Measurements from ENCODE around the gene ARMH1. TPM values are rescaled to one million over a fixed set of nuclear protein-coding genes. Genes with fewer than 3 reads are reported as not detected.
"Not testable (repeated sequence)": the region's sequence is repeated elsewhere in the genome, so short reads cannot be mapped to it uniquely, and the experiment has no call there.

The ARMH1 gene
- total RNA-seq, 2 experiments from 2014 or later, result 79.9 to 84.0 TPM

GRCh38 chr1:44662683-44663030, 11.9 kb upstream of the ARMH1 start:
- no peak for DNase-seq
- no peaks in the 10 kb centered on the region for H3K9me3 Mint-ChIP-seq
- Histone ChIP-seq H3K36me3 (ENCODE audit: insufficient read depth, low read length) (no peaks in the 10 kb centered on the region), H3K4me3 (ENCODE audit: low read length) (no peak overlapping the region), H3K27me3 (ENCODE audit: control insufficient read depth in 1 of 2, insufficient read depth in 2 of 2, low read length in 2 of 2) (no peaks in the 10 kb centered on the region), H3K9me3 (ENCODE audit: control insufficient read depth in 1 of 2, insufficient read depth in 1 of 2, low read length in 2 of 2) (no peaks in the 10 kb centered on the region), H3K27ac (ENCODE audit: low read depth in 1 of 2, low read length in 2 of 2) (no peak overlapping the region), H3K4me1 (ENCODE audit: insufficient read depth, low read length) (peaks cover 16% of the 10 kb centered on the region)
- no peaks in the 10 kb centered on the region for H3K36me3 Mint-ChIP-seq (ENCODE audit: low read depth)
- POLR2A ChIA-PET, result interaction anchor here (1.2 kb wide), 1 partner anchor 34 kb away, joined by 3 read pairs; no protein-coding TSS in a partner anchor
- no peak overlapping the region for H3K4me3 Mint-ChIP-seq
- H3K27me3 Mint-ChIP-seq, result no peaks in the 10 kb centered on the region
- H3K4me1 Mint-ChIP-seq (ENCODE audit: low read depth), result peaks cover 15% of the 10 kb centered on the region
- CTCF ChIA-PET, result interaction anchor here (0.9 kb wide), 1 partner anchor 10 kb away, joined by 3 read pairs; no protein-coding TSS in a partner anchor
- ATAC-seq (ENCODE audit: poor library complexity), result no peak
- TF ChIP-seq CTCF (IDR thresholded peaks at IDR 0.05), result no peak
- intact Hi-C loops (cut with DNase I, micrococcal nuclease), result no loop called here
- no peak overlapping the region for H3K27ac Mint-ChIP-seq

- intact Hi-C loops (cut with DNase I, micrococcal nuclease), result no loop called here
- Histone ChIP-seq H3K27ac (ENCODE audit: low read depth in 1 of 2, low read length in 2 of 2) (no peak overlapping the region), H3K36me3 (ENCODE audit: insufficient read depth, low read length) (no peaks in the 10 kb centered on the region), H3K4me1 (ENCODE audit: insufficient read depth, low read length) (peaks cover 16% of the 10 kb centered on the region), H3K9me3 (ENCODE audit: control insufficient read depth in 1 of 2, insufficient read depth in 1 of 2, low read length in 2 of 2) (no peaks in the 10 kb centered on the region), H3K27me3 (ENCODE audit: control insufficient read depth in 1 of 2, insufficient read depth in 2 of 2, low read length in 2 of 2) (no peaks in the 10 kb centered on the region), H3K4me3 (ENCODE audit: low read length) (no peak overlapping the region)
- ChIA-PET POLR2A (interaction anchor here (1.8 to 2.3 kb wide), 2 partner anchors 11 to 32 kb away, joined by 5 to 8 read pairs; partner anchors contain the start of genes ARMH1 and TMEM53), CTCF (interaction anchor here (0.7 to 0.9 kb wide), 2 partner anchors 11 to 327 kb away, joined by 3 read pairs; no protein-coding TSS in a partner anchor)
- Mint-ChIP-seq H3K27me3 (no peaks in the 10 kb centered on the region), H3K27ac (no peak overlapping the region), H3K4me3 (no peak overlapping the region), H3K36me3 (ENCODE audit: low read depth) (no peaks in the 10 kb centered on the region), H3K9me3 (no peaks in the 10 kb centered on the region), H3K4me1 (ENCODE audit: low read depth) (peaks cover 15% of the 10 kb centered on the region)
- DNase-seq (no peak), ATAC-seq (ENCODE audit: poor library complexity) (no peak)
- no peak for TF ChIP-seq CTCF (IDR thresholded peaks at IDR 0.05)
Observed at GRCh38 chr1:44663417-44663816, 11.1 kb upstream of the ARMH1 start.

GRCh38 chr1:44664730-44665370, 9.7 kb upstream of the ARMH1 start:
- peak overlapping the region; percentile 55 for H3K27ac Mint-ChIP-seq
- DNase-seq (peak in 3 of 14 experiments; percentile 24 to 32 (median 30)), ATAC-seq (ENCODE audit: poor library complexity) (peak; percentile 65)
- no peak overlapping the region for H3K4me3 ChIP-seq (ENCODE audit: low read length)
- H3K36me3 Mint-ChIP-seq (ENCODE audit: low read depth), result no peaks in the 10 kb centered on the region
- peaks cover 16% of the 10 kb centered on the region for H3K4me1 ChIP-seq (ENCODE audit: insufficient read depth, low read length)
- no peaks in the 10 kb centered on the region for H3K9me3 ChIP-seq (ENCODE audit: control insufficient read depth in 1 of 2, insufficient read depth in 1 of 2, low read length in 2 of 2)
- H3K27me3 ChIP-seq (ENCODE audit: control insufficient read depth in 1 of 2, insufficient read depth in 2 of 2, low read length in 2 of 2), result no peaks in the 10 kb centered on the region
- ChIA-PET POLR2A (interaction anchor here (1.8 to 2.3 kb wide), 2 partner anchors 9 to 33 kb away, joined by 5 to 8 read pairs; partner anchors contain the start of genes ARMH1 and TMEM53), CTCF (no interaction called here)
- no peak for TF ChIP-seq CTCF (IDR thresholded peaks at IDR 0.05)
- H3K4me1 Mint-ChIP-seq (ENCODE audit: low read depth), result peaks cover 15% of the 10 kb centered on the region
- H3K27ac ChIP-seq (ENCODE audit: low read depth in 1 of 2, low read length in 2 of 2), result no peak overlapping the region
- H3K4me3 Mint-ChIP-seq, result peak overlapping the region; percentile 5
- H3K27me3 Mint-ChIP-seq, result no peaks in the 10 kb centered on the region
- no peaks in the 10 kb centered on the region for H3K9me3 Mint-ChIP-seq
- no peaks in the 10 kb centered on the region for H3K36me3 ChIP-seq (ENCODE audit: insufficient read depth, low read length)
- intact Hi-C loops (cut with DNase I, micrococcal nuclease), result no loop called here

- H3K9me3 ChIP-seq (ENCODE audit: control insufficient read depth in 1 of 2, insufficient read depth in 1 of 2, low read length in 2 of 2); DNase-seq; H3K36me3 ChIP-seq (ENCODE audit: insufficient read depth, low read length); H3K27me3 Mint-ChIP-seq; H3K9me3 Mint-ChIP-seq; ATAC-seq (ENCODE audit: poor library complexity); H3K36me3 Mint-ChIP-seq (ENCODE audit: low read depth); POLR2A ChIA-PET; H3K27ac ChIP-seq (ENCODE audit: low read depth in 1 of 2, low read length in 2 of 2); H3K4me3 Mint-ChIP-seq; intact Hi-C loops (cut with DNase I, micrococcal nuclease); H3K27me3 ChIP-seq (ENCODE audit: control insufficient read depth in 1 of 2, insufficient read depth in 2 of 2, low read length in 2 of 2); H3K4me3 ChIP-seq (ENCODE audit: low read length); CTCF ChIA-PET; H3K27ac Mint-ChIP-seq: not testable (repeated sequence)
- H3K4me1 Mint-ChIP-seq (ENCODE audit: low read depth), result peaks cover 15% of the 10 kb centered on the region
- H3K4me1 ChIP-seq (ENCODE audit: insufficient read depth, low read length), result peaks cover 16% of the 10 kb centered on the region
Observed at GRCh38 chr1:44666719-44667118, 7.8 kb upstream of the ARMH1 start.
